Fibroblast of the conjunctiva (primary cell): ENCODE results near the gene NOL3.
A peak's percentile ranks its signal among the peaks of the same experiment; 100 is the strongest.

Experiments used
- DNase-seq: peaks from one replicate; pipeline ENCODE4 v3.0.0-alpha.2; 2010; ENCODE audit warnings: low read depth

The NOL3 gene

DNA sequence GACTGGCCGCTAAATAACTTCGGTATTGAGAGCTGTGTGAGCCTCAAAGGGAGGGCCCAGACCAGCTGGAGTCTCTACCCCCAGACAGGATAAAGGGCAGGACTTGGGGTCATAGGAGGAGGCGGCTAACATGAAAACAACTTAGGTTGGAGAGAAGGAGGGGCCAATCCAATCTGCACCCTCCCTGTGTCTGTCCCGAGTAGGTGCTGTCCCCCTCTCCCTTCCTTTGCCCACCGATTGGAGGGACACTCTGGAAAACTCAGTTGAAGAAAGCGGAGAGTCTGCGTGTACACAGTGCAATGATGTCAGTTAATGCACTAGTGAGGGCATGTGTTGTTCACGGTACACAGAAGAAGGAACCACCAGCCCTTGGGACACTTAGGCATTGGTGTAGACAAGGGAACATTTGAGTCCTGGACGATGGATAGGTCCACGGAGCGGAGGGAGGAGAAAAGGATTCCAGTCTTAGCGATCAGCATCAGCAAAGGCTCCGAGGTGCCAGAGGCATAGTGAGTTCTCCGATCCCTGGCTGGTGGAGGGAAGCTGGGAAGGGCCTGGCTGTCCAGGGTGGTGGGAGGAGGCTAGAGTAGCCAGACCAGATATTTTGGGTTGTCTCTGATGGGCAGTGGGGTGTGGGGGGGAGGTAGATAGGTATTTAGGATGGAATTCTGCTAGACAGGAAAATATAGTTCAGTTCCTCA, 761 bp downstream of the NOL3 start:
- no peak for DNase-seq

DNA sequence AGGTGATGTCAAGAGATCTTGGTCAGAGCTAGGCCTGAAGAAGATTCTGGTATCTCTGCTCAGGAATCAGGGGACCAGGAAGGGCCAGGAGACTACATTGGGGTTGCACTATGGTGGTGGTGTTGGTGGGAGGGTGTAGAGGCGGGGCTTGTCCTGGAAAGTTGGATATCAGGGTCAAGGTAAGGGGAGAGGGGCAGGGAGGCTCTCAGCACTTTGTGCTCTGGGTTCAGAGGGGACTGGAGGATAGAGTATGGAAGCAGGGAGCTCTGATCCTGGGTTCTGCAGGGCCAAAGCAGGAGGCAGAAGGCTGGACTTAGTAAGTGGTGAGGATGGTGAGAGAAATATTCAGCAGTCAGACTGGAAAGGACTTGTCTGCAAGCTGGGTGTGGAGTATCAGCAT, 3.0 kb downstream of the NOL3 start:
- DNase-seq, result no peak

DNA sequence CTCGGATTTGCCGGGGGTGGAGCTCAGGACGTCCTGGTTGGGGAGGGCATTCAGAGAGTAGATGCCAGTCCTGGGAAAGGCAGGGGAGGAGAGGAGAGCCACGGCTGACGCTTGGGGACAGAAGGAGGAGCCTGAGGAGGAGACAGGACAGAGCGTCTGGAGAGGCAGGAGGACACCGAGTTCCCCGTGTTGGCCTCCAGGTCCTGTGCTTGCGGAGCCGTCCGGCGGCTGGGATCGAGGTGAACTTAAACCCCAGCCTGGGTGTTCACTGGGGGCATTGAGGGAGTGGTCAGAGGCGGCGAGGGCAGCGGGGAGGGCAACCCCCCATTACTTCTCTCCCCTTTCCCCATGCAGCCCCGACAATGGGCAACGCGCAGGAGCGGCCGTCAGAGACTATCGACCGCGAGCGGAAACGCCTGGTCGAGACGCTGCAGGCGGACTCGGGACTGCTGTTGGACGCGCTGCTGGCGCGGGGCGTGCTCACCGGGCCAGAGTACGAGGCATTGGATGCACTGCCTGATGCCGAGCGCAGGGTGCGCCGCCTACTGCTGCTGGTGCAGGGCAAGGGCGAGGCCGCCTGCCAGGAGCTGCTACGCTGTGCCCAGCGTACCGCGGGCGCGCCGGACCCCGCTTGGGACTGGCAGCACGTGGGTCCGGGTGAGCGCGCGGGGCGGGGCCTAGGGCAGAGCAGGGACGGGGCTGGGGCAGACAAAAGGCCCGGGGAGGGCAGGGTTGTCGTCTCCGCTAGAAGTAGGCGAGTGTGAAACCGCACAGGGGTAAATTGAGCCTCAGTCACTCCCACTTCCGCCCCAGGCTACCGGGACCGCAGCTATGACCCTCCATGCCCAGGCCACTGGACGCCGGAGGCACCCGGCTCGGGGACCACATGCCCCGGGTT, 3.7 kb downstream of the NOL3 start:
- DNase-seq, result peak; percentile 74

DNA sequence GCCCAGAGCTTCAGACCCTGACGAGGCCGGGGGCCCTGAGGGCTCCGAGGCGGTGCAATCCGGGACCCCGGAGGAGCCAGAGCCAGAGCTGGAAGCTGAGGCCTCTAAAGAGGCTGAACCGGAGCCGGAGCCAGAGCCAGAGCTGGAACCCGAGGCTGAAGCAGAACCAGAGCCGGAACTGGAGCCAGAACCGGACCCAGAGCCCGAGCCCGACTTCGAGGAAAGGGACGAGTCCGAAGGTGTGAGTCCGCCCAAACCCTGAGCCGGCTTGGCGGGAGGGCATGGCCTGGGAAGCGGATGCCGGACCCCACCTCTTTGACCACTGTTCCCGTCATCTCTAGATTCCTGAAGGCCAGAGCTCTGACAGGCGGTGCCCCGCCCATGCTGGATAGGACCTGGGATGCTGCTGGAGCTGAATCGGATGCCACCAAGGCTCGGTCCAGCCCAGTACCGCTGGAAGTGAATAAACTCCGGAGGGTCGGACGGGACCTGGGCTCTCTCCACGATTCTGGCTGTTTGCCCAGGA, 4.4 kb downstream of the NOL3 start:
- no peak for DNase-seq

DNA sequence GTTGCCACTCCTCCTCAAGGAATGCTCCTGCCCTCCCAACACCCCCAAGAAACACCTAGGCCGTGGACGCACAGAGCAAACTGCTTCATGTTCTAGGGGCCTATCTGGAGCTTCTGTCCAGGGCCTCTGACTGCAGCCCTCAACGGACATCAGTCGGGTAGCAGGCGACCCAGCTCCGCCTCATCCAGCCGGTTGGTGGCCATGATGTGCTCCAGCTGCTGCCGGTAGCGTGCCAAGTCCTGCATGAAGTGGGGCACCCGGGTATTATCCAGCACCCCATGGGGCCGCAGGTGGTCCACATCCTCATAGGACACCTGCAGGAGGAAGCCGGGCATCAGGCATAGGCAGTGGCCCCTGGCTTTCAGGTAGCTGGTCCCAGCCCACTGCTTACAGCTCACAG, 6.3 kb downstream of the NOL3 start:
- DNase-seq, result no peak

DNA sequence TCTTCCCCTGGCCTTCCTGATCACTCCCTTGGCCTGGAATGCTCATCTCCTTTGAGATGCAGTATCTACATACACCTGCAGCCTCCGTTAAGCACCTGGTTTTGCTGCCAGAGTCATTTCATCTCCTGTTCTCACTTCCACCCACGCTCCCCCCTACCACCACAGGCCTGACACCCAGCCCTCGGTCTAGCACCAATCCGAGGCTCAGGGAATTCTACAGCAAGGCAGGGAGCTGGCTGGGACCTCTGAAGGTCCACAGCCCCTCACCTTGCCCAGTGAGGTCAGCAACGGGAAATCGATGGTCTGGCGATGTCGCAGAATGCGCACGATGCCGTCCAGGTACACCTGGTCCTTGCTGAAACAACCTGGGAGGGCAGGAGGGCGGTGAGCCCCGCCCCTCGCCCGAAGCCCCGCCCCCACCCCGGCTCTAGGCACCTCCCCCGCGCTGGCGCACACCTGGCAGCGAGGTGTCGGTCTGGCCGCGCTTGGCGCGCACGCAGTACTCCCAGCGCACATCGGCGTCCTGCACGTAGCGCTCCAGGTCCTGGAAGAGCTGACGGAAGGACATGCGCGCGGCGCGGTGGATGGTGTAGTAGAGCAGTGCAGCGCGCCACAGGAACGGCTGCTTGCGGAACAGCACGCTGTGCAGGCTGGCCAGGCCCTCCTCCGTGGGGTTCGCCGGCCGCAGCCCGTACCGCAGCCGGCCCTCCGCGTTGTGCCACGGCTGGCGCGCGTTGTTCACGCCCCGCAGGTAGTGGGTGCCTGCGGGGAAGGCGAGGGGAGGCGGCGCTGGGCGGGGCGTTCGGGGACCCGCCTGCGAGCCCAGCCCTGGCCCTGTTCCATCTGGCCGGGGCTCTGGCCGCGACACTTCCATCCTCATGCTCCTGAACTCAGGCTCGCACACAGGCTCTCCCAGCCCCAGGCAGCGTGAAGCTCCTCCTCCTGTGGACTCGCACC, 7.7 kb downstream of the NOL3 start:
- no peak for DNase-seq

DNA sequence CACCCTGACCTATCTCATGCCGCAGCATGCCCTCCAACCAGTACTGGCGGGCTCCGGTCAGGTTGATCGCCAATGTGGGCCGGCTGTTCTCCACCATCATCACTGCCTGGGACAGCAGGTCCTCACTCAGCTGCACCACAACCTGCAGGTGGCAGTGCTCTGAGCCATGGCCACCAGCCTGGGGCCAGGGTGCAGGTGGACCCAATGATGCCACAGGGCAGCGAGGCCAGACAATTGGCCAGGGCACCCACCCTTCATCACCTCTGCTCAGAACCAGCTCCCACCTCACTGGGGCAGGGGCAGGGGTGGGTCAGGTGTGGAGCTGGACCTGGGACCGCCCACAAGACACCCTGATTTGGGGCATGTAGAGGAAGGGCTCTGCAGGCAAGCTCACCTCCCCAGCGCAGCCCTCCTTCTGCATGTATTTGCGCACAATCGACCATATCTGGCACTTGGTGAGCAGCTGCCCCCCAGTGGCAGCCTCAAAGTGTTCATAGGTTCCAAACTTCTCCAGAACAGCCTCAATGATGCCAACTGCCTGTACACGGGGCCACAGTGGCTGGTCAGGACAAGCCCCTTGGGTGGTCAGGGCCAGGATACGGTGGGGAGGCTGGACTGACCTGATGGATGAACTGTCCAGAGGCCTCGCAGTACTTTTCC, 9.2 kb downstream of the NOL3 start:
- no peak for DNase-seq

DNA sequence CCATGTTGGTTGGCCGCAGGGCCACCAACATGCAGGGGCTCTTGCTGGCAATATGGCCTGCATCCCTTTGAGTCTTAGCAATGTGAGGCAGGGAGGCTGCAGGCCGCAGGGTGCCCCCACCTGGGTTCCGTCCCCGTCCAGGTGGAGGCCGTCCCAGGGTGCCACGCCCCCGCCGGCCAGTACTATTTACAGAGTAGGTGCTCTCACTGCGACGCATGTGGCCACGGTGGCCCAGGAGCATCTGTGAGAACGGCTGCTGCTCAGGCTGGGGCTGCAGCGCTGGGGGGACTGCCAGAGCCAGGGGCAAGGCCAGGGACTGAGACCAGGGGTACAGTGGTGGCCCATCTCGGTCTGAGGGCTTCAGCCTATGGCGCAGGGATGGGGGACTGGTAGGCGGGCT, 9.8 kb downstream of the NOL3 start:
- no peak for DNase-seq

DNA sequence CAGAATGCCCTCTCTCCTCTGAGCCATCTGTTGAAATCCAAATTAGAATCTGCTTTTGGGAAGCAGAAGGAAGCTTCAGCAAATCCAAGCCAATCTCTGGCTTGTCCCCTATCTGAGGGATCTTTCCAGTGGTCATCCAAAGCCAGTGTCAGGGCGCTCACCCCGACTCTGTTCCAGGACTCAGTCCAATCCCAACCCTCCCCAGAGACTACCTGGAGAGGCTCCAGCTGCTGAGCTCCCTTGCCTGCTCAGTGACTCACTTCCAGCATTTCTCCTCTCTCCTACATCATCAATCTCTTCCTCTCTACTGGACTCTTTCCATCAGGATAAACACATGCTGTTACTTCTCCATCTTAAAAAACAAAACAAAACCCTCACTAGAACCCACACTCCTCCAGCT, 11.0 kb downstream of the NOL3 start:
- peak; percentile 67 for DNase-seq

DNA sequence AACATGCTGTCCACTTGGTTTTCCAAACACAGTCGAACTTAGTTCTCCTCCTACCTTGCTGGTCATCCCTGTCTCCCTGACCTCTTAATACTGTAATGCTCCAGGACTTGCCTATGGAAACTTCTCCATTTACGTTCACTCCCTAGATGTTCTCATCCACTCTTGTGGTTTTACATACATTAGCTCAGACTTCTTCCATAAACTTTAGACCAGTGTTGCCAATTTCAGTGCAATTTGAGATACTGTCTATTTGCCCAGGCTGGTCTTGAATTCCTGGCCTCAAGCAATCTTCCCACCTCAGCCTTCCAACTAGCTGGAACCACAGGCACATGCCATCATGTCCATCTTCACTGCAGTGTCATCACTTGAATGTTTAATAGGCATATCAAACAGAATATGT, 11.9 kb downstream of the NOL3 start:
- DNase-seq, result no peak

DNA sequence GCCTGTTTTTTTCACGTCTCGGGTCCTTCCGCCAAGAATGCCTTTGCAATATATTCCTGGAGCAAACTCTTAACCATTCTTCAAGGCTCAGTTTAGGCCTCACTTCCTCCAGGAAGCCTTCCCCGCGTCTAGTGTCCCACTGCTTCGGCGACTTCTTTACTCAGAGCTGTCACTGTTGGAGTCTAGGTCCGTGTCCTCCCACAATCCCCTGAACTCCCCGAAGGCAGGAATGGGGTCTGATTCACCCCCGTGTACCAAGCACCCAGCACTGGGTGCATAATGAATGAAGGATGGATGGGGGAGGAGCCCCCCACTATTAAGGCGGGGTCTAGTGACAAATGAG, 12.9 kb downstream of the NOL3 start:
- DNase-seq, result no peak

DNA sequence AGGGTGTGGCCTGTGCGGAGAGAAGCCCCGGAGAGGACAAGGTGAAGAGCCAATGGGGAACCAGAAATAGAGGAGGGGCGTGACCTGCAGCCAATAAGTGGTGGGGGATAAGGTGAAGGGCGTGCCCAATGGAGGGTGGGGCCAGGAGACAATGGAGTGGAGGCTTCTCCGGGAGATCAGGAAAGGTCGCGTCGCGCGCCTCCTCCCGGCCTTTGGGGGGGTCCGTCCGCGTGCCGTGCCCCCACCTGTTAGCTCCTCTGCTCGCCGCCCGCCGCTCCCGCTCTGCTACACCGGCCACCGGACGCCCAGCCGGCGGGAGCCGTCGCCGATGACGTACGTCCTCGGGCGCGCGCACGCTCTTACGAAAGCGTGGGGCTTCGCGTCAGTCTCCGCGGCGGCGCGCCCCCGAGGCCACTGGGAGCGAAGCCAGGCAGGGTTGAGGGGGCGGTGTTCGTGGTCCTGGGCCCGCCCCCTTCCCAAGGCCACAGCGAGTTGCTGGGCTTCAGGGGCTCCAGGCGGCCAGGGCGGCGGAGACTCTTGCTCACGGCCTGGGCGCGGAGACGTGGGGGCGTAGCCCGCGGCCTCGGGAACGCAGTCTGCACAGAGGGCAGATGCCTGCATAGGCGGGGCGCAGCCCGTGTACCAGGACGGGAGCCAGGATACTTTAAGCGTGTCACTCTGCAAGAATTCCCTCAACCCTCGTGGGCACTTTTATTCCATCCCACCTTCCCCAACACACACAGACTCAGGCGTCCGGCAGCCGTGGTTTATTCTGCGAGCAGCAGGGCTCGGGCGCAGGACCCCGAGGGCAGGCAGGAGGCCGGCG, 13.5 kb downstream of the NOL3 start, which contains the start of gene MATCAP1:
MATCAP1 (minus strand) TSS at position 337 of the 826 bp plus-strand sequence. CDS start 3,353 bp downstream, outside the sequence.
- DNase-seq, result peak; percentile 97

DNA sequence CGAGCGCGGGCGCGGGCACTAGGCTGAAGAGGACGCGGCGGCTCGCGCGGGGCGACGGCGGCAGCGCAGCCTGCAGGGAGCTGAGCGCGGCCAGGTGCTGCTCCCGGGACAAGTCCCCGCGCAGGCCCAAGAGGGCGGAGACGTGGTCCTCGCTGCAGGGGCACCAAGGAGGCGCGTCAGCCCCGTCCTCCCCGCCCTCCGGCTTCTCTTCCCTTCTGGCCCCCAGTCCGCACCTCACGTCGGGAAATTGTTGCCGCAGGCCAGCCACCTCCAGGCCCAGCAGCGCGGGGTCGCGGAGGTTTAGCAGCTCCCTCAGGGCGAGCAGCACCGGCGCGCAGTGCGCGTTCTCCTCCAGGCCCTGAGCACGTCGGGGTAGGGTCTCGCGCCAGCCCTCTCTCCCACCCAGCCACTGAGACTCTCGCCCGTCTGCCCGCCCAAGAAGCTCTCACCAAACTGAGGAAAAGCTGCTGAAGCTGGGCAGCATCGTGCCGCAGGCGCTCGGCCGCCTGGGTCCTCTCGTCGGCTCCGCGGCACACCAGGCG, 14.2 kb downstream of the NOL3 start:
- DNase-seq, result no peak

DNA sequence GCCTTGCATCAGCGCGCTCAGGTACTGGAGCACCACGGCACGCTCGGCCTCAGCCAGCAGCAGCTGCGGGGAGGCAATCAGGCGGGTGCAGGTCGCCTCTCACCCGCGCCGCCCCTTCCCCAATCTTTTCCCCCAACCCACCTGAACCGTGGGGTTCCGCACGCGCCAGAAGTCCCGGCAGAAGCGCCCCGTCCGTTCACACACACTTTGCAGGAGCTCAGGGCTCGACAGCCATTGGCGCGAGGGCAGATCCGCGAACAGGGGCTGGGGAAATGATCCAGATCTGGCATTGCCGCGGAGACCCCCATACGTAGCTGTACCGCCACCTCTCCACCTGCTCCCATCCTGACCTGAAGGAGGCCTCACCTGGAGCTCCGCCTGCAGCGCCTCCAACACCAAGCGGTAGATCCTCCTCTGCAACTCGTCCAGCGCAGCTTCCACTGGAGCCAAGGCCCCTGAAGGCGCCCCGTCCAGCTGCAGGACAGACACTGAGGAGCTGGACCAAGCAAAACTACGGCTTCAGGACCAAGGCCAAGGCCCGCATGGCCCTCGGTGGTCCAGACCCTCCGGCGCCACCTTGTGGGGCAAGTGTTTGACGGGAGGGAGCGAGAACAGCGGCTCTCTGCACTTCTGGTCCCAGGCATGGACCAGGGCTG, 14.8 kb downstream of the NOL3 start:
- DNase-seq, result peak; percentile 84

DNA sequence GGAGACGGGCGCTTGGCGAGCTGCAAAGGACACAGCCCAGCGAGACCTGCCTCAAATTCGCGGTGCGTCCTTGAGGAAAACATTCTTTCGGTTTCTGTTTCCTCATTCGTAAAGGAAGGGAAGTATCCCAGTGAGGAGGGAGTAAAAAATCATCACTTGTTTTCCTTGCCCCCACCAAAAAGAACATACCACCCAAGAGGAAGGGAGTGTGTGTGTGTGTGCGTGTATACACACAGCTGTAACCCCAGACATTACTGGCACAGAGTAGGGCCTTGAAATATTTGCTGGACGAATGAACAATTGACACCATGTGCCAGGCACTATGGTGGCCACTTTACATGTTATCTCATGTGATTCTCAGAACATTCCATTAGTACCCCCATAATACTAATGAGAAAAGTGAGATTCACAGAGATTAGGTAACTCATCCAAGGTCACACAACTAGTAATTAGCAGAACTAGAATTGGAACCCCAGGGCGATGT, 15.4 kb downstream of the NOL3 start:
- DNase-seq, result no peak

DNA sequence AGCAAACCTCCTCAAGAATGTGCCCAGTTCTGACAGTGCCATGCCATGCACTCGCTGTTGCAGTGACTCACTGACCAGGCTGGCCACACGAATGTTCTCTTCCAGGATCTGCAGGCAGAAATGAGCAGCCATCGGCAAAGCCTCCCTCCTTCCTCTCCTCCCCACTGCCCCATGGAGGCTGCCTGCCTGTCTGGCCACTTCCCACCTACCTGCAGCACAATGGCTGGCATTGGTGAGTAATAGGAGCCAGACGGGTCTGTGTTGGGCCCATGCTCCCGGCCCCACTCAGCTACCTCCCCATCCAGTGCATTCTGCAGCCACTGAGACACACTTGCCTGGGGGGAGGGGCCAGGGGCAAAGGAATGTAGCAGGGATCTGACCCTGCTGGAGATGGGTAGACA, 16.2 kb downstream of the NOL3 start:
- no peak for DNase-seq

DNA sequence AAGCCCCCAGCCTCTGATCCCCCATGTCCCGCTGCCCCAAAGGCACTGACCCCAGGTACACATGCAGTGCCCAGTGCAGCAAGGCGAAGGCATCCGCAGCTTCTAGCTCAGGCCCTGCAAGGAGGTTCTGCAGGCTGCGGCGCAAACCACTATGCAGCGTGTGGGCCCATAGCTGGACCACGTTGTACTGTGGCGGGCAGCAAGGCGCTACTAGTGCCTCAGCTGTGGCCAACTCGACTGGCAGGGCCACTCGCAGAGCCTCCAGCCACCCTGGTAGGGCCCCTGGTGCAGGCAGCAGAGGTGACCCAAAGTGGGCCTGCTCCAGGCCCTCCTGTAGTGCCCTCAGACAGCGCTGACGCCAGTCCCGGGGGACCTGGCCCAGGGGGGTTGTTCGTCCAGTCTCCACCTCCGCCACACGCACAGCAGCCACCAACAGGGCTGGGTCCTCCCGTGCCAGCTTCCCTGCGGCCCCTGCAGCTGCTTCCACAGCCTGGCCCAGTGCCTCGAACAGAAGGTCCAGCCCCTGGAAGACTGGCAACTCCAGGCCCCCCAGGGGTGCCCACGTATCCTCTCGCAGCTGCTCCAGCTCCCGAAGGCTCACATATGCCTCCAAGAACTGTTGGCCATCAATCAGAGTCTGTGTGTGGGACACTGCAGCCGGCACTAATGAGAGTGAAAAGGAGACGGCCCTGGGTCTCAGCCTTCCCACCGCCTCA, 17.0 kb downstream of the NOL3 start:
- DNase-seq, result no peak

DNA sequence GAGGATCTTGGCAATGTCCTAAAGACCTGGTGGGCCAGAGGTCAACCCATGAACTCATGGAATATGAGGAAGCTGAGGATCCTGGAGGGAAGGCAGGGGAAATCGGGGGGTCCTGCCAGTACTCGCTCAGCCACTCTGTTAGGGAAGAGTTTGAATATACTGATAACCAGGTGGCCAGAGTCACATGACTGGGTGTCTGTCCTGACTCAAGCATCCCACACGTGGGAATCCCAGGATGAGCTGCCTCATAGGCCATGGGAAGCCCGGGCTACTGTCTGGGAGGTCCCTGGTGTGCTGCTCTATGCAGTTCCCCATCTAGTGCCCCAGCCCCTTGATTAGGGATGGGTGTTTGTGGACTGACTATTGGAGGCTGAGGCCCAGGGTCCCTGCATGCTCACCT, 18.0 kb downstream of the NOL3 start:
- DNase-seq, result no peak

DNA sequence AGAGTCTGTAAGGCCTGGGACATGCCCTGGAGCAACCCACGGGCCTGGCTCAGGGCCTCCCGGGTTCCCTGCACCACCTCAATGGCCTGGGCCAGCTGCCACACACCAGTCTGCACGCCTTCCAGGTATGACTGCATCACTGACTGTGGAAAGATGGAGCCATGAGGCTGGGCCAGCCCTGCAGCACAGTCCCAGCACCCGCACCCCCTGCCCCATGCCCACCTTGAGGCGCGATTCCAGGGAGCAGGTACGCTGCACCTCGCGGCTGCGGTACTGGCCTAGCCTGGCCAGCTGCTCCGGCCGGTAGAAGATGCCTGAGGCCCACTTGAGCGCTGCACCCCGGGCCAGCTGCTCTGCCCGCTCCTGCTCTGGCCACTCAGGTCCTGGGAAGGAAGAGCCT, 18.5 kb downstream of the NOL3 start:
- DNase-seq, result no peak
